Endodermal cell (in vitro differentiated cells): Measurements from ENCODE around the gene SULT1E1. TPM values are rescaled to one million over a fixed set of nuclear protein-coding genes. Genes with fewer than 3 reads are reported as not detected.

Source experiments
- DNase-seq: peaks from one replicate; pipeline ENCODE4 v3.0.0-alpha.2; 2017
- H3K27ac ChIP-seq: 2 replicates; pipeline ENCODE4 v1.5.1; 2013; ENCODE audit warnings: mild to moderate bottlenecking, low read depth, low read length, moderate library complexity
- H3K27me3 ChIP-seq: 2 replicates; pipeline ENCODE4 v1.6.1; 2013; ENCODE audit warnings: mild to moderate bottlenecking, low read length, moderate library complexity; ENCODE audit not compliant: insufficient read depth, control insufficient read depth, poor library complexity, severe bottlenecking
- H3K36me3 ChIP-seq: 2 replicates; pipeline ENCODE4 v1.7.0; 2013; ENCODE audit warnings: mild to moderate bottlenecking, low read length, moderate library complexity; ENCODE audit not compliant: control insufficient read depth, insufficient read depth
- H3K4me1 ChIP-seq: one replicate; pipeline ENCODE4 v1.7.0; 2013; ENCODE audit warnings: low read length; ENCODE audit not compliant: control insufficient read depth, insufficient read depth
- H3K4me3 ChIP-seq: 2 replicates; pipeline ENCODE4 v1.5.1; 2013; ENCODE audit warnings: mild to moderate bottlenecking, low read length, moderate library complexity
- H3K9ac ChIP-seq: 2 replicates; pipeline ENCODE4 v1.6.1; 2013; ENCODE audit warnings: mild to moderate bottlenecking, low read length, moderate library complexity; ENCODE audit not compliant: poor library complexity, severe bottlenecking; ENCODE audit errors: extremely low read depth
- H3K9me3 ChIP-seq: 2 replicates; pipeline ENCODE4 v1.6.1; 2013; ENCODE audit warnings: mild to moderate bottlenecking, low read length, moderate library complexity; ENCODE audit not compliant: control insufficient read depth
- H3K27ac Mint-ChIP-seq: 2 replicates; pipeline ENCODE4 v1.8.0; 2020; ENCODE audit warnings: mixed read lengths
- H3K27me3 Mint-ChIP-seq: 2 replicates; pipeline ENCODE4 v1.8.0; 2021; ENCODE audit warnings: mild to moderate bottlenecking, mixed read lengths; ENCODE audit not compliant: insufficient read depth
- H3K36me3 Mint-ChIP-seq: 2 replicates; pipeline ENCODE4 v1.8.0; 2020; ENCODE audit warnings: low read depth, mixed read lengths
- H3K4me1 Mint-ChIP-seq: 2 replicates; pipeline ENCODE4 v1.8.0; 2020; ENCODE audit warnings: mixed read lengths
- H3K4me3 Mint-ChIP-seq: 2 replicates; pipeline ENCODE4 v1.8.0; 2020; ENCODE audit warnings: mild to moderate bottlenecking, moderate library complexity, mixed read lengths
- H3K9me3 Mint-ChIP-seq: 2 replicates; pipeline ENCODE4 v1.8.0; 2020; ENCODE audit warnings: mild to moderate bottlenecking, mixed read lengths
- WGBS, 2 experiments: methylation state at CpG; one replicate each; pipeline versions ENCODE4 v1.1.5 to v1.1.7; 2013; ENCODE audit warnings: missing lambda C conversion rate in 2 of 2, mixed read lengths in 1 of 2; ENCODE audit not compliant: insufficient coverage in 1 of 2, insufficient read length in 1 of 2; 5-methylcytosine and 5-hydroxymethylcytosine counted together
- total RNA-seq, 2 donors: library from RNA; stranded (reverse); fragmentation: NEBNext Ultra II Directional in 1 of 2; extraction: Animal tissue kit (Norgen Biotek cat#: 25700) in 1 of 2; gene quantifications; 2 replicates in 1 of 2; 3 replicates in 1 of 2; pipeline ENCODE4 v1.2.1, GENCODE V29; 2021
- TF ChIP-seq, protein P1 (sequence below): fragments of 200-600 bp; sonication (generic); conservative IDR thresholded peaks from 2 replicates; pipeline ENCODE4 v1.5.0; 2021; ENCODE audit warnings: antibody characterized with exemption, mild to moderate bottlenecking

The SULT1E1 gene
- total RNA-seq, 2 donors from 2014 or later = not detected

DNA sequence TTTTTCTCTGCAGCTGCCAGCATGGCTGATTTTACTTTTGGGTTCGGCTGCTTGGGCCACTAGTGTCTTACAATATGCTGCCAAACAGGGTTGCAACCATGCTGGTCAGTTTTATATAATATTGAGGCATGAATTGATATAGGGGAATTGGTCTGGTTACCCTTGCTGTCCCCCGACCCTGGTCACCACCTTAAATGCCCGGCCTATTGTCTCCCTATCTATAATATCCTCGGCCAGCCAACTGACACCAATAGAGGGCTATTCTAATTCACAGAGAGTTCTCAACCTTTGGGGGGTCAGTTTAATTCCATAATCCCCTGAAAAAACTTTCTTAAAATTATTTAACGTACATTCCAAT is 28.7 kb downstream of the SULT1E1 start:
- H3K9ac ChIP-seq = no peak overlapping the region
- WGBS, 2 experiments = 95 to 100% methylated on average over 2 to 5 of the region's 5 CpGs

DNA sequence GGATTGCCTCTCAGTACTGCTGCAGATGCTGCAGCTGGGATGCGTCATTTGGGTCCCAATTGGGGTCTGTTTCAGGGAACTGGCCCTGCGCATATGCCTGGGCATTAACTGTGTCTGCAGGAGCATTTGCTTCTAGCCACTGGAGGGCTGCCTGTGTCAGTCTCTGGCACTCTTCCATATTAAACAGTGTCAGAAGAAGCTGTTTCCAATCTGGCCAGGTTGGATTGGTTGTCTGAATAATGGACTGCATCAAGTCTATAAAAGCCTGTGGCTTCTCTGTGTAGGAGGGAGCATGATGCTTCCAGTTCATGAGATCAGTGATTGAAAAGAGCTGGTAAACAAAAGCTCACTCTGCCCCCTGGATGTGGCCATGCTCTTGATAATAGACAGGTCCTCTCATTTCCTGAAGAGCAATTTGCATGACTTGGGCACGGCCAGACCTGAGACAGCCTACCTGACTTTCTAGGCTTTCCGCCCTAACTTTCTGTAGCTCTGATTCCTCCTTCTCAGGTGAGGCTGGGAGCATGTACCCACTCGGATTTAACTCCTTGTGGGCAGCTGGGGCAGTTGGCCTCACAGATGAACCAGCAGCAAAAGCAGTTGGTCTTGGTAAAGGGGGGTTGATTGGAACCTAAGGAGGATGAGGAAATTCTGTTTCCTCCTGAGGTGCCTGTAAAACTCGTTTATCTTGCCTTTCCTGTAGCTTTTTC is 29.2 kb downstream of the SULT1E1 start:
- Histone ChIP-seq H3K27me3 (no peaks in the 10 kb centered on the region), H3K4me1 (peaks cover 24% of the 10 kb centered on the region), H3K27ac (no peak overlapping the region), H3K9me3 (peaks cover 13% of the 10 kb centered on the region), H3K4me3 (peak overlapping the region; percentile 23), H3K36me3 (no peaks in the 10 kb centered on the region), H3K9ac (no peak overlapping the region)
- TF ChIP-seq, protein P1, sequence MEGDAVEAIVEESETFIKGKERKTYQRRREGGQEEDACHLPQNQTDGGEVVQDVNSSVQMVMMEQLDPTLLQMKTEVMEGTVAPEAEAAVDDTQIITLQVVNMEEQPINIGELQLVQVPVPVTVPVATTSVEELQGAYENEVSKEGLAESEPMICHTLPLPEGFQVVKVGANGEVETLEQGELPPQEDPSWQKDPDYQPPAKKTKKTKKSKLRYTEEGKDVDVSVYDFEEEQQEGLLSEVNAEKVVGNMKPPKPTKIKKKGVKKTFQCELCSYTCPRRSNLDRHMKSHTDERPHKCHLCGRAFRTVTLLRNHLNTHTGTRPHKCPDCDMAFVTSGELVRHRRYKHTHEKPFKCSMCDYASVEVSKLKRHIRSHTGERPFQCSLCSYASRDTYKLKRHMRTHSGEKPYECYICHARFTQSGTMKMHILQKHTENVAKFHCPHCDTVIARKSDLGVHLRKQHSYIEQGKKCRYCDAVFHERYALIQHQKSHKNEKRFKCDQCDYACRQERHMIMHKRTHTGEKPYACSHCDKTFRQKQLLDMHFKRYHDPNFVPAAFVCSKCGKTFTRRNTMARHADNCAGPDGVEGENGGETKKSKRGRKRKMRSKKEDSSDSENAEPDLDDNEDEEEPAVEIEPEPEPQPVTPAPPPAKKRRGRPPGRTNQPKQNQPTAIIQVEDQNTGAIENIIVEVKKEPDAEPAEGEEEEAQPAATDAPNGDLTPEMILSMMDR = peak; percentile 40
- Mint-ChIP-seq H3K9me3 (peaks cover 5% of the 10 kb centered on the region), H3K27me3 (no peaks in the 10 kb centered on the region), H3K4me3 (no peak overlapping the region), H3K4me1 (peaks cover 24% of the 10 kb centered on the region), H3K27ac (peak overlapping the region; percentile 52), H3K36me3 (no peaks in the 10 kb centered on the region)
- DNase-seq = peak; percentile 66
- 90 to 91% methylated on average over 3 to 6 of the region's 6 CpGs for WGBS, 2 experiments

More for the DNA sequence above, 28.7 kb downstream of the SULT1E1 start:
- Mint-ChIP-seq H3K36me3 (no peaks in the 10 kb centered on the region), H3K4me1 (peaks cover 24% of the 10 kb centered on the region), H3K27me3 (no peaks in the 10 kb centered on the region), H3K9me3 (peaks cover 5% of the 10 kb centered on the region), H3K27ac (peak overlapping the region; percentile 86), H3K4me3 (no peak overlapping the region)
- no peak for DNase-seq
- Histone ChIP-seq H3K4me3 (peak overlapping the region; percentile 23), H3K9me3 (peaks cover 13% of the 10 kb centered on the region), H3K36me3 (no peaks in the 10 kb centered on the region), H3K4me1 (peaks cover 24% of the 10 kb centered on the region), H3K27me3 (no peaks in the 10 kb centered on the region), H3K27ac (no peak overlapping the region)
- TF ChIP-seq, protein P1 = no peak

DNA sequence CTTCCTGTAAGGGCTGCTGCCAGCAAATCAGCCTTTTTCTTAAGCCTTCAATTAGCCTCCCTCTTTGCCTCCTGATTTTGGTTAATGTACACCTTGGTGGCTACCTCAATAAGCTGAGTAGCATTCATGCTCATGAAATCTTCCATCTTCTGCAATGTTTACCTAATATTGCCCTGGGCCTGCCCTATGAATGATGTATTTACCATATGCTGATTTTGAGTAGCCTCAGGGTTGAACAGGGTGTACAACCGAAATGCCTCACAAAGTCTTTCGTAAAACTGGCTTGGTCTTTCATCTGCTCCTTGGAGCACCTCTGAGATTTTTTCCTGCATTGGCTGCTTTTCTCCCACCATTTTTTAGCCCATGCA is 29.8 kb downstream of the SULT1E1 start:
- no peak overlapping the region for H3K4me3 ChIP-seq
- peaks cover 5% of the 10 kb centered on the region for H3K9me3 Mint-ChIP-seq
- H3K27ac ChIP-seq = no peak overlapping the region
- no peaks in the 10 kb centered on the region for H3K27me3 Mint-ChIP-seq
- H3K9me3 ChIP-seq = peaks cover 13% of the 10 kb centered on the region
- H3K36me3 ChIP-seq = no peaks in the 10 kb centered on the region
- 91 to 100% methylated on average over 2 of the region's 2 CpGs for WGBS, 2 experiments
- H3K4me3 Mint-ChIP-seq = no peak overlapping the region
- no peaks in the 10 kb centered on the region for H3K27me3 ChIP-seq
- peaks cover 24% of the 10 kb centered on the region for H3K4me1 Mint-ChIP-seq
- H3K27ac Mint-ChIP-seq = no peak overlapping the region
- DNase-seq = no peak
- H3K36me3 Mint-ChIP-seq = no peaks in the 10 kb centered on the region
- no peak overlapping the region for H3K9ac ChIP-seq
- TF ChIP-seq, protein P1 = no peak
- peaks cover 24% of the 10 kb centered on the region for H3K4me1 ChIP-seq
